ENCODE results near the gene RBM7.

- TF ChIP-seq TAF7 (optimal IDR thresholded peaks at IDR 0.05; ENCODE audit: borderline replicate concordance, low read depth, low read length): no peak
- TF ChIP-seq CTCF (IDR thresholded peaks at IDR 0.05; ENCODE audit: control extremely low read depth in 1 of 3, insufficient read depth in 1 of 3, low read depth in 1 of 3, low read length in 3 of 3): no peak
- TF ChIP-seq, protein P1, sequence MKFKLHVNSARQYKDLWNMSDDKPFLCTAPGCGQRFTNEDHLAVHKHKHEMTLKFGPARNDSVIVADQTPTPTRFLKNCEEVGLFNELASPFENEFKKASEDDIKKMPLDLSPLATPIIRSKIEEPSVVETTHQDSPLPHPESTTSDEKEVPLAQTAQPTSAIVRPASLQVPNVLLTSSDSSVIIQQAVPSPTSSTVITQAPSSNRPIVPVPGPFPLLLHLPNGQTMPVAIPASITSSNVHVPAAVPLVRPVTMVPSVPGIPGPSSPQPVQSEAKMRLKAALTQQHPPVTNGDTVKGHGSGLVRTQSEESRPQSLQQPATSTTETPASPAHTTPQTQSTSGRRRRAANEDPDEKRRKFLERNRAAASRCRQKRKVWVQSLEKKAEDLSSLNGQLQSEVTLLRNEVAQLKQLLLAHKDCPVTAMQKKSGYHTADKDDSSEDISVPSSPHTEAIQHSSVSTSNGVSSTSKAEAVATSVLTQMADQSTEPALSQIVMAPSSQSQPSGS (IDR thresholded peaks at IDR 0.05; ENCODE audit: low read length): no peak
- no peak for TF ChIP-seq TAF1 (IDR thresholded peaks at IDR 0.05; ENCODE audit: low read depth, low read length)
Measured at GRCh38 chr11:114442536-114442935, 42.1 kb downstream of the RBM7 start.
